Stomach smooth muscle (tissue), 2 donors: ENCODE measurements around the gene SLC17A1.

Experiments used
- H3K27ac ChIP-seq: one replicate; pipeline ENCODE4 v1.7.0; 2013; ENCODE audit warnings: mild to moderate bottlenecking, low read length, inconsistent platforms
- H3K27me3 ChIP-seq, 2 donors: one replicate each; pipeline ENCODE4 v1.7.0; 2013; ENCODE audit warnings: low read length in 2 of 2; ENCODE audit not compliant: insufficient read depth in 2 of 2, control insufficient read depth in 1 of 2
- H3K36me3 ChIP-seq, 2 donors: one replicate each; pipeline ENCODE4 v1.7.0; 2013; ENCODE audit warnings: low read length in 2 of 2; ENCODE audit not compliant: control insufficient read depth in 2 of 2, insufficient read depth in 2 of 2
- H3K4me1 ChIP-seq: one replicate; pipeline ENCODE4 v1.7.0; 2013; ENCODE audit warnings: low read length; ENCODE audit not compliant: control insufficient read depth, insufficient read depth
- H3K4me3 ChIP-seq, 2 donors: one replicate each; pipeline ENCODE4 v1.7.0; 2013; ENCODE audit warnings: low read length in 2 of 2
- H3K9ac ChIP-seq, 2 donors: one replicate each; pipeline ENCODE4 v1.7.0; 2013; ENCODE audit warnings: low read length in 2 of 2, mild to moderate bottlenecking in 1 of 2
- H3K9me3 ChIP-seq, 2 donors: one replicate each; pipeline ENCODE4 v1.7.0; 2013; ENCODE audit warnings: low read length in 2 of 2; ENCODE audit not compliant: control insufficient read depth in 2 of 2
- donor health status: healthy.
- donor health status: Pancreatic carcinoma.

SLC17A1 gene

DNA sequence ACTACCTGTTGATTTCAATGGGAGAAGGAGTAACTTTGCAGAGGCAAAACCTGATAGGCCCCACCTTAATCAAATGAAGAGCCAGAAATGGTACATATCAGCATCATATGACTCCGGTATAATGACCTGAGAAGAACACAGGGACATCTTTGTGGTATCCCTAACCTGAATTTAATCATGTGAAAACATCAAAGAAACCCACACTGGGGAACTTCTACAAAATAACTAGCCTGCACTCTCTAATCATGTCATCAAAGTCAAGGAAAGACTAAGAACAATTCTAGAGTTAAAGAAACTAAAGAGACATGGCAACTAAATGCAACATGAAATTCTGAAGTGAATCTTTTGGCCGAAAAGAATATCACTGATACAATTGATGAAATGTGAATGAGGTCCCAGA is 42.4 kb downstream of the SLC17A1 start:
- Histone ChIP-seq H3K9ac (no peak overlapping the region), H3K27ac (no peak overlapping the region), H3K4me1 (no peaks in the 10 kb centered on the region), H3K36me3 (no peaks in the 10 kb centered on the region), H3K9me3 (no peaks in the 10 kb centered on the region), H3K4me3 (no peak overlapping the region), H3K27me3 (no peaks in the 10 kb centered on the region)

DNA sequence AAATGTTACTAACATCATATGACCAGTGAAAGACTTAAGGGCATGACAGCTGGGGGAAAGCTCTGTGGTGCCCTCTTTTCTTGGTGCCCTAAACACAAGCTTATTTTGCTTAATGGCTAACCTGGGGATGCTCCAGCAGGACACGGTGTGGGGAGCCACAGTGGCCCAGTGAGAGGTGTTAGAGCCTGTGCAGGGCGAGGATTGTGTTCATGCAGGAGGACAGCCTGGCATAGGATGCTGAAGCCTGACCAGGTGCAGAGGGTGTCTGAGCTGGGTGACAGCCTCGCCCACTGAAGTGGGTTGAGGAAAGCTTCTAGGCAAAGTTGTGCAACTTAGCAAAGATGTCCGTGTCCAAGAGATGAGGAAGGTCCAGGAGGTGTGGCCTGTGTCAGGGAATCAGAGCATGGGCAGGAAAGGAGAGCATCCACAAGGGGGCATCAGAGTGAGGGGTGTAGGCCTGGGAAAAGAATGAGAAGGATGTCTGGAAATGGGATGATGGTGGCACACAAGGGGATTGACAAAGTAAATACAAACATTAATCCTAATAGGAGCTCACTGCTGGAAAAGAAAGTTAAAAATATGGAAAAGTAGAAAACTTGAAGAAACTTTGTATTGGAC is 43.4 kb downstream of the SLC17A1 start:
- no peaks in the 10 kb centered on the region for H3K27me3 ChIP-seq
- H3K27ac ChIP-seq, result no peak overlapping the region
- no peaks in the 10 kb centered on the region for H3K9me3 ChIP-seq
- no peaks in the 10 kb centered on the region for H3K4me1 ChIP-seq
- no peak overlapping the region for H3K4me3 ChIP-seq
- no peak overlapping the region for H3K9ac ChIP-seq
- no peaks in the 10 kb centered on the region for H3K36me3 ChIP-seq

DNA sequence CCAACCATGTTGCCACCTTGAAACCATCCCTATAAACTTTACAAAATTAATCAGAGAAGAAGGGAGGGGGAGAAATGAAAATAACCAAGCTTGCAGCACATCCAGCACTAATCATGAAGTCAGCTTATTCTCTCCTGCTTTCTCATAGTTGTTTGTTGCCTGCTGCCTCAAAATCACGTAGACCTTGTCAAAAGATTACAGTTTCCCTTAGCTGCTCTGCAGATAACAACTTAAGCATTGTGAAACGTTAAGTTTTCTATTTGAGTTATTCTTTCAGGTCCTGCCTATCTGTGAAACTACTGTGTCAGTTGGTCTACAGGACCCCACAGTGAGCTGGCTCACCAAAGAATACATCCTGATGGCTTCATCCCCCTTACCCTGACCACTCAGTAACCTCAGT is 44.4 kb downstream of the SLC17A1 start:
- Histone ChIP-seq H3K9me3 (no peaks in the 10 kb centered on the region), H3K27ac (no peak overlapping the region), H3K9ac (no peak overlapping the region), H3K4me3 (no peak overlapping the region), H3K4me1 (no peaks in the 10 kb centered on the region), H3K36me3 (no peaks in the 10 kb centered on the region), H3K27me3 (no peaks in the 10 kb centered on the region)

DNA sequence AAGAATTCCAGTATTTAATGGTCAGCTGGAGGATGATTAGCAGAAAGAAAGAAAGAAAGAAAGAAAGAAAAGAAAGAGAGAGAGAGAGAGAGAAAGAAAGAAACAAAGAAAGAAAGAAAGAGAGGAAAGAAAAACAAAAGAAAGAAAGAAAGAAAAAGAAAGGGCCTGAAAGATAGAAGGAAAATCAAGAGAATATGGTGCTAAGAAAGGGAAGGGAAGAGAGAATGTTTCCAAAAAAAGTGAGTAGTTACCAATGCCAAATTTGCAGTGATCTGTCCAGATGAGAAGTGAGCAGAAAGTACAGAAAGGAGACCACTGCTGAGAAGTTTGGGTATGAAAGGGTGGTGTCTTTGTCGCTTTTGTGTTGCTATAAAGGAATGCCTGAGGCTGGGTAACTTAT is 50.7 kb downstream of the SLC17A1 start:
- Histone ChIP-seq H3K36me3 (no peaks in the 10 kb centered on the region), H3K4me1 (no peaks in the 10 kb centered on the region), H3K9me3 (no peaks in the 10 kb centered on the region), H3K27me3 (no peaks in the 10 kb centered on the region), H3K4me3 (no peak overlapping the region), H3K9ac (no peak overlapping the region), H3K27ac (no peak overlapping the region)

- Histone ChIP-seq H3K4me1 (no peaks in the 10 kb centered on the region), H3K9me3 (no peaks in the 10 kb centered on the region), H3K4me3 (no peak overlapping the region), H3K9ac (no peak overlapping the region), H3K27ac (no peak overlapping the region), H3K36me3 (no peaks in the 10 kb centered on the region), H3K27me3 (no peaks in the 10 kb centered on the region)
Observed at GRCh38 chr6:25777856-25778649, 53.8 kb downstream of the SLC17A1 start.

- Histone ChIP-seq H3K27ac (no peak overlapping the region), H3K9me3 (no peaks in the 10 kb centered on the region), H3K27me3 (no peaks in the 10 kb centered on the region), H3K9ac (no peak overlapping the region), H3K4me1 (no peaks in the 10 kb centered on the region), H3K4me3 (no peak overlapping the region), H3K36me3 (no peaks in the 10 kb centered on the region)
Observed at GRCh38 chr6:25777031-25777430, 54.8 kb downstream of the SLC17A1 start.

GRCh38 chr6:25774120-25774715 is 57.6 kb downstream of the SLC17A1 start:
- Histone ChIP-seq H3K9me3 (no peaks in the 10 kb centered on the region), H3K27me3 (no peaks in the 10 kb centered on the region), H3K9ac (no peak overlapping the region), H3K27ac (no peak overlapping the region), H3K4me1 (no peaks in the 10 kb centered on the region), H3K4me3 (no peak overlapping the region), H3K36me3 (no peaks in the 10 kb centered on the region)

GRCh38 chr6:25769983-25770382 is 61.9 kb downstream of the SLC17A1 start:
- Histone ChIP-seq H3K9me3 (no peaks in the 10 kb centered on the region), H3K36me3 (no peaks in the 10 kb centered on the region), H3K4me1 (no peaks in the 10 kb centered on the region), H3K9ac (no peak overlapping the region), H3K27ac (no peak overlapping the region), H3K27me3 (no peaks in the 10 kb centered on the region), H3K4me3 (no peak overlapping the region)

GRCh38 chr6:25768566-25768965 is 63.3 kb downstream of the SLC17A1 start:
- Histone ChIP-seq H3K9me3 (no peaks in the 10 kb centered on the region), H3K36me3 (no peaks in the 10 kb centered on the region), H3K4me1 (no peaks in the 10 kb centered on the region), H3K27me3 (no peaks in the 10 kb centered on the region), H3K27ac (no peak overlapping the region), H3K9ac (no peak overlapping the region), H3K4me3 (no peak overlapping the region)

- no peak overlapping the region for H3K27ac ChIP-seq
- H3K4me3 ChIP-seq, result no peak overlapping the region
- no peaks in the 10 kb centered on the region for H3K36me3 ChIP-seq
- H3K4me1 ChIP-seq, result no peaks in the 10 kb centered on the region
- no peaks in the 10 kb centered on the region for H3K9me3 ChIP-seq
- no peak overlapping the region for H3K9ac ChIP-seq
- no peaks in the 10 kb centered on the region for H3K27me3 ChIP-seq
Observed at GRCh38 chr6:25764611-25765010, 67.2 kb downstream of the SLC17A1 start.
